ENCODE results near the gene C6orf163. TPM values are rescaled to one million over a fixed set of nuclear protein-coding genes. Genes with fewer than 3 reads are reported as not detected.

C6orf163 gene
- total RNA-seq, 4 donors from 2014 or later, result 1.9 to 10.1 (median 3.0) TPM

- H3K4me1 ChIP-seq, result no peaks in the 10 kb centered on the region
- WGBS, result 59% methylated on average over 1 of the region's 1 CpG
Measured at GRCh38 chr6:87384038-87384437, 39.4 kb downstream of the C6orf163 start.

GRCh38 chr6:87384449-87384848, 39.8 kb downstream of the C6orf163 start:
- Histone ChIP-seq H3K27ac (no peak overlapping the region), H3K27me3 (no peaks in the 10 kb centered on the region), H3K36me3 (no peaks in the 10 kb centered on the region), H3K4me1 (no peaks in the 10 kb centered on the region), H3K4me3 (no peak overlapping the region), H3K9me3 (no peaks in the 10 kb centered on the region)
- no peak for DNase-seq (ENCODE audit: low spot score in 2 of 2)
- WGBS, result 89% methylated on average over 3 of the region's 3 CpGs
- TF ChIP-seq CTCF (IDR thresholded peaks at IDR 0.05) (no peak), EP300 (IDR thresholded peaks at IDR 0.05) (no peak), POLR2A (IDR thresholded peaks at IDR 0.05) (no peak), POLR2AphosphoS5 (IDR thresholded peaks at IDR 0.05) (no peak)

More at GRCh38 chr6:87384038-87384437, 39.4 kb downstream of the C6orf163 start:
- Histone ChIP-seq H3K27ac (no peak overlapping the region), H3K4me3 (no peak overlapping the region), H3K9me3 (no peaks in the 10 kb centered on the region), H3K27me3 (no peaks in the 10 kb centered on the region), H3K36me3 (no peaks in the 10 kb centered on the region)
- TF ChIP-seq POLR2A (IDR thresholded peaks at IDR 0.05) (no peak), POLR2AphosphoS5 (IDR thresholded peaks at IDR 0.05) (no peak), EP300 (IDR thresholded peaks at IDR 0.05) (no peak), CTCF (IDR thresholded peaks at IDR 0.05) (no peak)
- DNase-seq (ENCODE audit: low spot score in 2 of 2), result no peak

GRCh38 chr6:87391334-87391733, 46.7 kb downstream of the C6orf163 start:
- no peak for DNase-seq (ENCODE audit: low spot score in 2 of 2)
- WGBS, result 58% methylated on average over 3 of the region's 3 CpGs
- Histone ChIP-seq H3K4me3 (no peak overlapping the region), H3K36me3 (no peaks in the 10 kb centered on the region), H3K27me3 (no peaks in the 10 kb centered on the region), H3K9me3 (no peaks in the 10 kb centered on the region), H3K4me1 (no peaks in the 10 kb centered on the region), H3K27ac (no peak overlapping the region)
- no peak for TF ChIP-seq CTCF (IDR thresholded peaks at IDR 0.05)
- TF ChIP-seq POLR2AphosphoS5 (IDR thresholded peaks at IDR 0.05), result no peak
- TF ChIP-seq POLR2A (IDR thresholded peaks at IDR 0.05), result no peak
- TF ChIP-seq EP300 (IDR thresholded peaks at IDR 0.05), result no peak

- TF ChIP-seq CTCF (IDR thresholded peaks at IDR 0.05), result peak; percentile 60 to 76
- no peak for TF ChIP-seq EP300 (IDR thresholded peaks at IDR 0.05)
- WGBS, result 8% methylated on average over 2 of the region's 2 CpGs
- DNase-seq (ENCODE audit: low spot score in 2 of 2), result no peak
Measured at GRCh38 chr6:87393026-87393622, 48.5 kb downstream of the C6orf163 start.

GRCh38 chr6:87395431-87395830, 50.8 kb downstream of the C6orf163 start:
- H3K4me3 ChIP-seq, result no peak overlapping the region
- TF ChIP-seq POLR2A (IDR thresholded peaks at IDR 0.05) (no peak), CTCF (IDR thresholded peaks at IDR 0.05) (no peak), EP300 (IDR thresholded peaks at IDR 0.05) (no peak), POLR2AphosphoS5 (IDR thresholded peaks at IDR 0.05) (no peak)
- H3K27me3 ChIP-seq, result no peaks in the 10 kb centered on the region
- no peaks in the 10 kb centered on the region for H3K4me1 ChIP-seq
- no peaks in the 10 kb centered on the region for H3K9me3 ChIP-seq
- H3K36me3 ChIP-seq, result no peaks in the 10 kb centered on the region
- no peak overlapping the region for H3K27ac ChIP-seq
- WGBS, result 75% methylated on average over 2 of the region's 2 CpGs
- DNase-seq (ENCODE audit: low spot score in 2 of 2), result no peak

More at GRCh38 chr6:87393026-87393622, 48.5 kb downstream of the C6orf163 start:
- Histone ChIP-seq H3K9me3 (no peaks in the 10 kb centered on the region), H3K36me3 (no peaks in the 10 kb centered on the region), H3K4me1 (no peaks in the 10 kb centered on the region), H3K27ac (no peak overlapping the region), H3K4me3 (no peak overlapping the region), H3K27me3 (no peaks in the 10 kb centered on the region)
